K562 (cell line): ENCODE results near the gene ACTN2. TPM values are rescaled to one million over a fixed set of nuclear protein-coding genes. Genes with fewer than 3 reads are reported as not detected.
A peak's percentile ranks its signal among the peaks of the same experiment; 100 is the strongest.

Experiments used
- AFF1 ChIP-seq, 2 experiments: fragments of 450-650 bp; IDR thresholded peaks; 2 replicates each; pipeline ENCODE4 v1.6.1; 2018; ENCODE audit warnings: mild to moderate bottlenecking in 2 of 2, low read depth in 1 of 2; ENCODE audit not compliant: partially characterized antibody in 2 of 2
- BRD9 ChIP-seq: fragments of 450-650 bp; IDR thresholded peaks from 2 replicates; pipeline ENCODE4 v1.6.1; 2018; ENCODE audit warnings: low read depth; ENCODE audit not compliant: partially characterized antibody
- CAMTA2 ChIP-seq: fragments of 250-450 bp; sonication (Bioruptor Pico); conservative IDR thresholded peaks from 2 replicates; pipeline ENCODE4 v1.5.1; 2022
- ETS1 ChIP-seq: conservative IDR thresholded peaks from 2 replicates; pipeline ENCODE4 v1.6.1; 2011; ENCODE audit warnings: low read depth, mild to moderate bottlenecking, low read length; ENCODE audit not compliant: control insufficient read depth
- ETV5 ChIP-seq: sonication (generic); formaldehyde crosslinking; IDR thresholded peaks from 2 replicates; pipeline ENCODE4 v1.4.0; 2020; ENCODE audit warnings: low read depth, mild to moderate bottlenecking, missing genetic modification reagents
- MYC ChIP-seq, 2 experiments: fragments of 250-450 bp in 1 of 2; sonication (Bioruptor Pico) in 1 of 2; IDR thresholded peaks; 2 replicates each; pipeline versions ENCODE4 v1.5.1 to v1.6.1; 2012 to 2021; ENCODE audit warnings: low read depth in 2 of 2, borderline replicate concordance in 1 of 2, improper control_type of control experiment in 1 of 2, low read length in 1 of 2, mild to moderate bottlenecking in 1 of 2, moderate library complexity in 1 of 2
- MYNN ChIP-seq, 2 experiments: sonication (generic); formaldehyde crosslinking in 1 of 2; IDR thresholded peaks; 2 replicates each; pipeline versions ENCODE4 v1.5.0 to v1.6.1; 2016 to 2020; ENCODE audit warnings: antibody characterized with exemption in 1 of 2, missing genetic modification reagents in 1 of 2
- NFE2L1 ChIP-seq: fragments of 450-650 bp; IDR thresholded peaks from 2 replicates; pipeline ENCODE4 v1.6.1; 2016; ENCODE audit warnings: missing genetic modification characterization, low read depth, mild to moderate bottlenecking, missing compliant biosample characterization, moderate library complexity, borderline replicate concordance
- NUFIP1 ChIP-seq: fragments of 450-650 bp; IDR thresholded peaks from 2 replicates; pipeline ENCODE4 v1.6.1; 2018; ENCODE audit not compliant: partially characterized antibody
- POLR2AphosphoS5 ChIP-seq: IDR thresholded peaks from 2 replicates; pipeline ENCODE4 v1.6.1; 2011; ENCODE audit warnings: mild to moderate bottlenecking, low read depth, low read length, moderate library complexity; ENCODE audit not compliant: control insufficient read depth, insufficient read depth
- TCF3 ChIP-seq: sonication (generic); formaldehyde crosslinking; IDR thresholded peaks from 2 replicates; pipeline ENCODE4 v1.4.0; 2020; ENCODE audit warnings: mild to moderate bottlenecking, missing genetic modification reagents
- UBTF ChIP-seq, 2 experiments: IDR thresholded peaks; 2 replicates each; pipeline ENCODE4 v1.6.1; 2012; ENCODE audit warnings: improper control_type of control experiment in 2 of 2, low read depth in 2 of 2, low read length in 2 of 2, borderline replicate concordance in 1 of 2
- ZNF395 ChIP-seq: fragments of 200-800 bp; sonication (Bioruptor generic); IDR thresholded peaks from 2 replicates; pipeline ENCODE4 v1.6.1; 2017; ENCODE audit warnings: missing genetic modification characterization, missing compliant biosample characterization
- ZNF695 ChIP-seq: fragments of 450-650 bp; formaldehyde crosslinking; IDR thresholded peaks from 2 replicates; pipeline ENCODE4 v1.4.0; 2020; ENCODE audit warnings: mild to moderate bottlenecking, moderate library complexity
- ZNF778 ChIP-seq: fragments of 450-650 bp; formaldehyde crosslinking; IDR thresholded peaks from 2 replicates; pipeline ENCODE4 v1.4.0; 2020; ENCODE audit warnings: mild to moderate bottlenecking, moderate library complexity
- polyA plus RNA-seq, 8 experiments: library from polyadenylated mRNA; depleted of rRNA in 4 of 8; stranded (reverse) in 5 of 8; unstranded in 3 of 8; fragments of >200 nt; fragmentation: Nextera tagmentation in 2 of 8; fragmentation: Illumina TruSeq in 1 of 8; extraction: Ambion mirVana in 2 of 8; extraction: Trizol in 1 of 8; gene quantifications; 2 replicates each; pipeline versions ENCODE4 v1.2.1 to v1.2.3, GENCODE V29; 2011 to 2014; ENCODE audit warnings: inconsistent platforms in 1 of 8, missing spikeins in 1 of 8
- total RNA-seq, 7 experiments: library from RNA; depleted of rRNA in 6 of 7; stranded (reverse); fragments of >200 nt in 6 of 7; fragmentation: Illumina TruSeq in 2 of 7; extraction: Trizol in 2 of 7; gene quantifications; 2 replicates each; pipeline versions ENCODE4 v1.2.1 to v1.2.3, GENCODE V29; 2011 to 2021; ENCODE audit warnings: low replicate concordance in 1 of 7

The ACTN2 gene
- total and polyA plus RNA-seq, 9 of the 15 experiments (the other 6 are each of a cell fraction or from before 2014, with no cell fraction given): 0.18 to 0.94 (median 0.42) TPM

GRCh38 chr1:236795035-236795756 lies 108.9 kb downstream of the ACTN2 start, which contains the start of gene MTR (continued):
- TF ChIP-seq MYNN (IDR thresholded peaks at IDR 0.05) (no peak), MYNN (CRISPR knock-in tag; IDR thresholded peaks at IDR 0.05) (no peak), ETV5 (CRISPR knock-in tag) (peak; percentile 57; the same call in 1 of the 2 replicates), NFE2L1 (tag) (no peak), UBTF (IDR thresholded peaks at IDR 0.05; ENCODE audit: borderline replicate concordance in 1 of 2, low read depth in 2 of 2, low read length in 2 of 2) (peak in 1 of 2 experiments; percentile 79; a peak in 1 of 4 replicates), ETS1 (peak; percentile 92), ZNF395 (CRISPR knock-in tag) (peak; percentile 60; the same call in 1 of the 2 replicates), NUFIP1 (no peak), BRD9 (no peak), AFF1 (IDR thresholded peaks at IDR 0.05; ENCODE audit: low read depth in 1 of 2, partially characterized antibody in 2 of 2) (peak in 1 of 2 experiments; percentile 88), POLR2AphosphoS5 (peak; percentile 92), ZNF695 (CRISPR knock-in tag) (no peak), ZNF778 (CRISPR knock-in tag) (no peak), TCF3 (CRISPR knock-in tag) (no peak), MYC (IDR thresholded peaks at IDR 0.05; ENCODE audit: low read depth, low read length) (peak; percentile 93), MYC (CRISPR knock-in tag; IDR thresholded peaks at IDR 0.05; ENCODE audit: borderline replicate concordance, low read depth) (peak; percentile 99), CAMTA2 (CRISPR knock-in tag) (no peak)
